Measurements from ENCODE around the gene SLC30A1.
"Not testable (repeated sequence)": the region's sequence is repeated elsewhere in the genome, so short reads cannot be mapped to it uniquely, and the experiment has no call there.

SLC30A1 gene

GRCh38 chr1:211547710-211548109, 31.3 kb downstream of the SLC30A1 start:
- DNase-seq (ENCODE audit: low read depth), result no peak

- DNase-seq (ENCODE audit: low read depth), result no peak
Measured at GRCh38 chr1:211546543-211546942, 32.4 kb downstream of the SLC30A1 start.

- DNase-seq (ENCODE audit: low read depth), result no peak
Measured at GRCh38 chr1:211543025-211543424, 35.9 kb downstream of the SLC30A1 start.

- DNase-seq (ENCODE audit: low read depth), result no peak
Measured at GRCh38 chr1:211541720-211542477, 37.1 kb downstream of the SLC30A1 start.

GRCh38 chr1:211541278-211541677, 37.7 kb downstream of the SLC30A1 start:
- no peak for DNase-seq (ENCODE audit: low read depth)

- DNase-seq (ENCODE audit: low read depth), result not testable (repeated sequence)
Measured at GRCh38 chr1:211540824-211541223, 38.1 kb downstream of the SLC30A1 start.

DNA sequence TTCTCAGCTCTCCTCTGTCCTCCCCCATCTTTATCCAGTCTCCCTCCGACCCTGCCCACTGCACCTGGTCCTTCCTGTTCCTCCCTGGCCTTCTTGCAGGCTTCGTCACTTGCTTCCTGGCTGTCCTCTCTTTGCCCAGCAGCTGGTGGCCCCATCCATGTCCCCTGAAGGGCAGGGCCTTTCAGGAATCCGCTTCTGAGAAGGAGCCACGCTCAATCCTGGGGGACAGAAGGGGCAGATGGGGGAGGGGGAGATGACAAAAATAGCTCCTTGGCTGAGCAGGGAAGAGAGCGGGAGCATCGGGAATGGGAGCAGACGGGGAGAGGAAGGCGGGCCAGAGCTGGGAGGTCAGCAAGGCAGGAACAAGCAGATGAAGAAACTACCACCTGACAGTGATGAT, 40.7 kb downstream of the SLC30A1 start:
- DNase-seq (ENCODE audit: low read depth), result no peak

- DNase-seq (ENCODE audit: low read depth), result peak; percentile 17
Measured at GRCh38 chr1:211537253-211537652, 41.7 kb downstream of the SLC30A1 start.

- DNase-seq (ENCODE audit: low read depth), result no peak
Measured at GRCh38 chr1:211536606-211537005, 42.4 kb downstream of the SLC30A1 start.

- no peak for DNase-seq (ENCODE audit: low read depth)
Measured at GRCh38 chr1:211535346-211535745, 43.6 kb downstream of the SLC30A1 start.

DNA sequence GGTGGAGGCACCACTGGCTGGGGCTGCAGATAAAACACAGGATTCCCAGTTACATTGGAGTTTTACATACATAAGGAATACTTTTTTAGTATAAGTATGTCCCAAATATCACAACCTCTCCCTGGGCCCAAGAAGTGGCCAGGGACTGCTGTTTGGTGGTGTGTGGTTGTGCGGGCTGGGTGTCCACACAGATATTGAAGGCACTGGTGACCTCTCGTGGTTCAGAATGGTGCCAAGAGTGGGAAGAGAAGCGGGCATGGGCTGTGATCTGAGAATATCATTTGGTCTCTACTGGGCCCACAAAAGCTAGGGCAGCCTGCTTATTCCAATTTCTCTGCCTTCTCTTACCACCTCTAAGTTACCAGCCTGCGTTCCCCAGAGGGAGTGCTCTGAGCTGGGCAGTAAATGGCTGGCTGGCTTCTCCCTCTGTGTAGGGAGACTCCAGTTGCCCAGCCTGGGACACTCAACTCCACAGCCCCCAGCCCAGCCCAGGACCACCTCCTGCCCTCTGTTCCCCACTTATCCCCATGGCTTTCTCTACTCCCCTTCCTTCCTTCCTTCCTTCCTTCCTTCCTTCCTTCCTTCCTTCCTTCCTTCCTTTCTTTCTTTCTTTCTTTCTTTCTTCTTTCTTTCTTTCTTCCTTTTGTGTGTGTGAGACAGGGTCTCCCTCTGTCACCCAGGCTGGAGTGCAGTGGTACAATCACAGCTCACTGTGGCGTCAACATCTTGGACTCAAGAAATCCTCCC, 44.2 kb downstream of the SLC30A1 start:
- DNase-seq (ENCODE audit: low read depth), result no peak

- DNase-seq (ENCODE audit: low read depth), result no peak
Measured at GRCh38 chr1:211532088-211532444, 46.9 kb downstream of the SLC30A1 start.

- DNase-seq (ENCODE audit: low read depth), result no peak
Measured at GRCh38 chr1:211531194-211532087, 47.5 kb downstream of the SLC30A1 start.

DNA sequence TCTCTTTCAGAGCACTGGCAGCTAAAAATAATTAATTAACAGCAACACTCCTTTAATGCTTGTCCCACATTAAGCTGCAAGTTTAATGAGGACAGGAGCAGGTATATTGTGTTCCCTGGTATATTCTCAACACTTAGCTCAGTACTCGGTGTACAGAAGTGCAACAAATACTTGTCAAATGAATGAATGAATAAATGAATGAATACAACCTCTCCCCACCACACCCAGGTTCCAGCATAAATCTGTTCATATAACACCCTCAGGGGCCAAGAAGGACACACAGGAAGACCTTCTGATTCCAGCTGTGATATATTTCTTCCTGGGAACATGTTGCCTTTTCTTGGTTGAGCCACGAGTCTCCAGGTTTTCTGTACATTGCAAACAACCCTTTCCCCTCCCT, 48.9 kb downstream of the SLC30A1 start:
- DNase-seq (ENCODE audit: low read depth), result no peak

- DNase-seq (ENCODE audit: low read depth), result no peak
Measured at GRCh38 chr1:211529453-211529852, 49.5 kb downstream of the SLC30A1 start.

DNA sequence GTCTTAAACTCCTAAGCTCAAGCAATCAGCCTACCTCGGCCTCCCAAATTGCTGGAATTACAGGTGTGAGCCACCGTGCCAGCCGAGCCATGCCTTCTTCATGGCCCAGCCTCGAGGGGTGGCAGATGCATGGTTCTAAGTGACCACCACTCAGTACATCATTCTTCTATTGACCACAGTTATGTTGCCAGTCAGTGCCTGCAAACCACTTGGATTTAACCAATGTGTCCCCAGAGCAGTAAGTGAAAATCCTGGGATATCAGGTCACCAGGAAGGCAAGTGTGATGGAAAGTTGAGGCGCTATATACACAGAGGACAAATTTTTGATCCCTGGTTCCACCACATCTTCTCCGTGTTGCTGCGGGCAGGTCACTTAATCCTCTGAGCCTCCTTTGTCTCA, 50.0 kb downstream of the SLC30A1 start:
- no peak for DNase-seq (ENCODE audit: low read depth)

DNA sequence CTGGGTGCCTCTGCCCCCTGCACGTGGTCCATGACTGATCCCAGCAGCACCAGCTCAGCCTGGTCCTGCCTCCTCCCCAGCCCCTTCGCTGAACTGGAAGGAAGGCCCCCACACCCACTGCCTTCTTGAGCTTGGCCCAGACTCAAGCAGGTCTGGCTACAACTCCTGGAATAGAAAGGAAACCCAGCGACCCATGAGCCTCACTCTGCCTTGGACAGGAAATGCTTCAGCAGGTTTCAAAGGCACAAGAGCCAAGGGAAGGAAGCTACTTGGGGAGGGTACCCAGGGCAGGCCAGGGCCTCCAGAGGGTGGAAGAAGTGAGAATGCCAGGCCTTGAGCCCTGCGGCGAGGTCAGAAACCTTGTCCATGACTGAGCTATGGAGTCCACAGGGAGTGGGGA, 51.1 kb downstream of the SLC30A1 start:
- DNase-seq (ENCODE audit: low read depth), result no peak

- no peak for DNase-seq (ENCODE audit: low read depth)
Measured at GRCh38 chr1:211527006-211527405, 52.0 kb downstream of the SLC30A1 start.

DNA sequence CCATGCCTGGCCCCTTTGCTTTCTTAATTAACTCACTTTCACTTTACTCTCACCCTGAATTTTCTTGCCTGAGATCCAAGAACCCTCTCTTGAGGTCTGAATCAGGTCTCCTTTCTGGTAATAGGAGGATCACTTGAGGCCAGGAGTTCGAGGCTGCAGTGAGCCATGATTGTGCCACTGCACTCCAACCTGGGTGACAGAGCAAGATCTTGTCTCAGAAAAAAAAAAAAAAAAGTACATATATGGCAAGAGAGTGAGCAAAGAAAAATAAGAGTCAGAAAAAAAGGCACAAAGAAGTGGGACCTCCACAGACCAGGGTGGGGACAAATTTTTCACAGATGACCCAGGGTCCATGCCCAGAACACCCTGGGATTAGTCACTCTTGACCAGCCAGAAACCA, 52.9 kb downstream of the SLC30A1 start:
- DNase-seq (ENCODE audit: low read depth), result no peak

DNA sequence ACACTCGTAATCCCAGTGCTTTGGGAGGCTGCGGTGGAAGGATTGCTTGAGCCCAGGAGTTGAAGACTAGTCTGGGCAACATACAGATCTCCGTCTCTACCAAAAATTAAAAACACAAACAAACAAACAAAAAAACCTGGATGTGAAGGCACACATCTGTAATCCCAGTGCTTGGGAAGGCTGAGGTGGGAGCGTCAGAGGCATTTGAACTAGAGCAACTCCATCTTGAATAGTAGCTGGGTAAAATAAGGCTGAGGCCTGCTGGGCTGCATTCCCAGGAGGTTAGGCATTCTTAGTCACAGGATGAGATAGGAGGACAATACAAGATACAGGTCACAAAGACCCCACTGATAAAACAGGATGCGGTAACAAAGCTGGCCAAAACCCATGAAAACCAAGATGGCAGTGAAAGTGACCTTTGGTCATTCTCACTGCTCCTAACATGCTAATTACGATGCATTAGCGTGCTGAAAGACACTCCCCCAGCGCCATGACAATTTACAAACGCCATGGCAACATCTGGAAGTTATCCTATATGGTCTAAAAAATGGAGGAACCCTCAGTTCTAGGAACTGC, 53.8 kb downstream of the SLC30A1 start:
- no peak for DNase-seq (ENCODE audit: low read depth)

DNA sequence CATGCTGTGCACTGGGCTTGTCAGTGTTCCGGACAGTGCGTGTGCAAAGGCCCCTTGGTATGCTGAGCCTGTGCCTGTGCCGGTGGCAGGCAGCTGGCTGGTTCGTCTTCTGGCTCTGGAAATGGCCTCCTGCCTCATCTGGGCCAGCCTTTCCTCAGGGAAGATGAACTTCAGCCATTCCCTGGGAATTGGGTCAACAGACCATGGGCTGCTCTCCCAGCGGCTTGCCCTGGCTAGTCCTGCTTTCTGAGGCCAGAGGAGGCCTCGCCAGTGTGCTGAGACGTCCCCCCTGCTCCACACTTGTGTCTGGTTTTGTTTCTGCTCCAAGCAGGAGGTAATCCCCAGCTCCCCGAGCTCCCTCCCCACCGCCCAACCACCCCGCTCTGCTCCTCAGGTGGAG, 54.4 kb downstream of the SLC30A1 start:
- DNase-seq (ENCODE audit: low read depth), result no peak

DNA sequence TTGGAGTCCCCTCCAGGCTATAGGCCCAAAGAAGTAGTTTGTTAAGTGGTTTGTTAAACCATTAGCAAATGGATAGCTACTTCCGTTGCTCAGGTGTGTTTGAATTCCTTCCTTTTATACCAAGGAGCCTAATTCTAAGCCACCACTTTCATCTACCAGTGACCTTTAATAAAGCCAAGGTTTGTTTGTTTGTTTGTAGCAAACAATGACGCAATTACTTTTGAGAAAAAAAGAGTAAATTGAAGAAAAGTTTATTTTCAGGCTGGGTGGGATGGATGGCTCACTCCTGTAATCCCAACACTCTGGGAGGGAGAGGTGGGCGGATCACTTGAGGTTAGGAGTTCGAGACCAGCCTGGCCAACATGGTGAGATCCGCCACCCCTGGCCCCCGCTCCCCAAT, 56.2 kb downstream of the SLC30A1 start:
- no peak for DNase-seq (ENCODE audit: low read depth)

Data from ELR (cell line).